CD4-positive, alpha-beta memory T cell (primary cell): ENCODE measurements around the gene IFNLR1. TPM values are rescaled to one million over a fixed set of nuclear protein-coding genes. Genes with fewer than 3 reads are reported as not detected.

Experiments
- CTCF ChIA-PET: fragments of 350-600 bp; sonication (Branson Sonifier 250); formaldehyde crosslinking; loops from one replicate; lab custom pipeline; 2021; ENCODE audit warnings: inconsistent platforms; ENCODE audit not compliant: partially characterized antibody; lab: Charles Lee
- POLR2A ChIA-PET: fragments of 350-600 bp; sonication (Branson Sonifier 250); formaldehyde crosslinking; loops from one replicate; lab custom pipeline; 2021; ENCODE audit not compliant: partially characterized antibody; lab: Charles Lee
- DNase-seq, 5 donors: peaks; one replicate each; pipeline versions ENCODE4 v3.0.0 to v3.0.0-alpha.2; 2020 to 2022; ENCODE audit warnings: mixed read lengths in 1 of 5
- H3K27ac ChIP-seq: one replicate; pipeline ENCODE4 v1.7.0; 2013; ENCODE audit warnings: low read depth, low read length
- H3K27me3 ChIP-seq: 2 replicates; pipeline ENCODE4 v1.7.0; 2013; ENCODE audit warnings: mild to moderate bottlenecking, low read length, moderate library complexity; ENCODE audit not compliant: insufficient read depth
- H3K36me3 ChIP-seq: 2 replicates; pipeline ENCODE4 v1.7.0; 2013; ENCODE audit warnings: mild to moderate bottlenecking, low read length, moderate library complexity; ENCODE audit not compliant: insufficient read depth
- H3K4me1 ChIP-seq: 2 replicates; pipeline ENCODE4 v1.7.0; 2013; ENCODE audit warnings: mild to moderate bottlenecking, low read length, moderate library complexity; ENCODE audit not compliant: insufficient read depth
- H3K4me3 ChIP-seq, 2 donors: one replicate each; pipeline ENCODE4 v1.7.0; 2013; ENCODE audit warnings: low read length in 2 of 2, mild to moderate bottlenecking in 1 of 2
- H3K9me3 ChIP-seq, 2 donors: one replicate each; pipeline ENCODE4 v1.7.0; 2013; ENCODE audit warnings: low read length in 2 of 2, control low read depth in 1 of 2; ENCODE audit not compliant: control insufficient read depth in 1 of 2
- H3K27ac Mint-ChIP-seq, 7 donors: one replicate each; pipeline ENCODE4 v1.8.0; 2020 to 2021; ENCODE audit warnings: mixed read lengths in 7 of 7, mild to moderate bottlenecking in 6 of 7, inconsistent platforms in 3 of 7, moderate library complexity in 3 of 7
- H3K27me3 Mint-ChIP-seq, 2 donors: one replicate each; pipeline ENCODE4 v1.8.0; 2020 to 2021; ENCODE audit warnings: mixed read lengths in 2 of 2
- H3K36me3 Mint-ChIP-seq, 2 donors: one replicate each; pipeline ENCODE4 v1.8.0; 2020 to 2021; ENCODE audit warnings: mixed read lengths in 2 of 2, inconsistent platforms in 1 of 2, mild to moderate bottlenecking in 1 of 2
- H3K4me1 Mint-ChIP-seq, 4 donors: one replicate each; pipeline ENCODE4 v1.8.0; 2020 to 2021; ENCODE audit warnings: mixed read lengths in 4 of 4, mild to moderate bottlenecking in 1 of 4
- H3K4me3 Mint-ChIP-seq, 8 donors: one replicate each; pipeline ENCODE4 v1.8.0; 2020 to 2021; ENCODE audit warnings: mixed read lengths in 8 of 8, mild to moderate bottlenecking in 7 of 8, moderate library complexity in 6 of 8, inconsistent platforms in 3 of 8
- H3K9me3 Mint-ChIP-seq, 8 donors: one replicate each; pipeline ENCODE4 v1.8.0; 2020 to 2021; ENCODE audit warnings: mixed read lengths in 8 of 8, mild to moderate bottlenecking in 5 of 8, inconsistent platforms in 3 of 8, moderate library complexity in 1 of 8
- intact Hi-C: fragments of 100-400 bp; cut with micrococcal nuclease; formaldehyde crosslinking; loops from one replicate; pipeline ENCODE4 v1.15.1; 2023
- polyA plus RNA-seq, 2 donors: library from polyadenylated mRNA; unstranded; fragments of 300-500 nt; fragmentation: Illumina TruSeq; gene quantifications; one replicate each; pipeline ENCODE4 v1.2.3, GENCODE V29; 2021
- total RNA-seq, 2 experiments: library from RNA; stranded (reverse); gene quantifications; one replicate each; pipeline ENCODE4 v1.2.3, GENCODE V29; 2021

Gene IFNLR1
- total and polyA plus RNA-seq, 4 experiments from 2014 or later = 0.88 to 4.5 (median 2.0) TPM

- peaks cover 0 to 4% of the 10 kb centered on the region in 2 donors for H3K36me3 Mint-ChIP-seq
- DNase-seq = no peak
- H3K36me3 ChIP-seq = no peaks in the 10 kb centered on the region
- H3K4me1 ChIP-seq = no peaks in the 10 kb centered on the region
- H3K4me1 Mint-ChIP-seq = no peaks in the 10 kb centered on the region
- H3K27me3 Mint-ChIP-seq = peaks cover 0 to 4% of the 10 kb centered on the region in 2 donors
- POLR2A ChIA-PET = no interaction called here
- H3K27me3 ChIP-seq = no peaks in the 10 kb centered on the region
- H3K27ac ChIP-seq = no peak overlapping the region
- peaks cover 0 to 23% (median 12%) of the 10 kb centered on the region in 8 donors for H3K9me3 Mint-ChIP-seq
- no peak overlapping the region for H3K4me3 ChIP-seq
- no peak overlapping the region for H3K4me3 Mint-ChIP-seq
- intact Hi-C loops = no loop called here
- no peaks in the 10 kb centered on the region for H3K9me3 ChIP-seq
- H3K27ac Mint-ChIP-seq = no peak overlapping the region
- CTCF ChIA-PET = interaction anchor here (1.1 kb wide), 1 partner anchor 265 kb away, joined by 3 read pairs; no protein-coding TSS in a partner anchor
Observed at GRCh38 chr1:24126018-24126671, 60.9 kb downstream of the IFNLR1 start.

- no peak for DNase-seq
- Histone ChIP-seq H3K4me3 (no peak overlapping the region), H3K36me3 (no peaks in the 10 kb centered on the region), H3K9me3 (no peaks in the 10 kb centered on the region), H3K27me3 (no peaks in the 10 kb centered on the region), H3K4me1 (no peaks in the 10 kb centered on the region), H3K27ac (no peak overlapping the region)
- Mint-ChIP-seq H3K9me3 (peaks cover 0 to 16% (median 9%) of the 10 kb centered on the region in 8 donors), H3K36me3 (peaks cover 0 to 4% of the 10 kb centered on the region in 2 donors), H3K4me3 (no peak overlapping the region), H3K4me1 (no peaks in the 10 kb centered on the region), H3K27me3 (peaks cover 0 to 5% of the 10 kb centered on the region in 2 donors), H3K27ac (no peak overlapping the region)
- CTCF ChIA-PET = interaction anchor here (1.1 kb wide), 1 partner anchor 266 kb away, joined by 3 read pairs; no protein-coding TSS in a partner anchor
- intact Hi-C loops = no loop called here
- POLR2A ChIA-PET = no interaction called here
Observed at GRCh38 chr1:24125456-24125855, 61.6 kb downstream of the IFNLR1 start.

- intact Hi-C loops = no loop called here
- Mint-ChIP-seq H3K4me3 (no peak overlapping the region), H3K36me3 (peaks cover 0 to 3% of the 10 kb centered on the region in 2 donors), H3K27me3 (peaks cover 0 to 6% of the 10 kb centered on the region in 2 donors), H3K27ac (no peak overlapping the region), H3K9me3 (peaks cover 0 to 12% (median 5%) of the 10 kb centered on the region in 8 donors), H3K4me1 (no peaks in the 10 kb centered on the region)
- CTCF ChIA-PET = no interaction called here
- Histone ChIP-seq H3K9me3 (no peaks in the 10 kb centered on the region), H3K27me3 (no peaks in the 10 kb centered on the region), H3K36me3 (no peaks in the 10 kb centered on the region), H3K27ac (no peak overlapping the region), H3K4me3 (no peak overlapping the region), H3K4me1 (no peaks in the 10 kb centered on the region)
- DNase-seq = no peak
- POLR2A ChIA-PET = no interaction called here
Observed at GRCh38 chr1:24124980-24125379, 62.1 kb downstream of the IFNLR1 start.

DNA sequence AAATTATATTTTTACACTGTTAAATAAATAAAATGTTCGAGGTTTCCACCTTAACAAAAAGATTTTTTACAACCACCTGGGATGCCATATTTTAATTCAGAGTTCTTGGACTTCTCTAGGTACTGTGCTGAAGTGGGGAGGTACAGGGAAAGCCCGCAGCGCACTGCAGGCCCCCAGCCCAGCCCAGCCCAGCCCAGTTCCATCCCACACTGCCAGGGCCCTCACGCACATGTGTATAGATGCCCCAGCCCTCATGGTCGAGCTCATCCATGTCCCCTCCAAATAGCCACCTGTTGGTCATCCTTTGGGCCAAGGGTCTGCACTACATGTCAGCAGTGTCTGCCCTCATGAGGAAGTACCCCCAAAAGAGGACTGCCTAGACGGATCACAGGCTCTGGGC is 63.5 kb downstream of the IFNLR1 start:
- DNase-seq = no peak
- H3K36me3 ChIP-seq = no peaks in the 10 kb centered on the region
- ChIA-PET POLR2A (no interaction called here), CTCF (no interaction called here)
- Mint-ChIP-seq H3K9me3 (peaks cover 0 to 2% (median 0%) of the 10 kb centered on the region in 8 donors), H3K4me3 (no peak overlapping the region), H3K27ac (no peak overlapping the region), H3K4me1 (no peaks in the 10 kb centered on the region), H3K27me3 (peaks cover 3 to 11% of the 10 kb centered on the region in 2 donors), H3K36me3 (no peaks in the 10 kb centered on the region)
- intact Hi-C loops = no loop called here
- H3K9me3 ChIP-seq = no peaks in the 10 kb centered on the region
- no peak overlapping the region for H3K4me3 ChIP-seq
- no peaks in the 10 kb centered on the region for H3K4me1 ChIP-seq
- H3K27ac ChIP-seq = no peak overlapping the region
- H3K27me3 ChIP-seq = no peaks in the 10 kb centered on the region

- H3K36me3 ChIP-seq = no peaks in the 10 kb centered on the region
- H3K9me3 ChIP-seq = no peaks in the 10 kb centered on the region
- intact Hi-C loops = no loop called here
- Mint-ChIP-seq H3K4me3 (no peak overlapping the region), H3K9me3 (peaks cover 0 to 2% (median 0%) of the 10 kb centered on the region in 8 donors), H3K27ac (no peak overlapping the region), H3K36me3 (no peaks in the 10 kb centered on the region), H3K27me3 (peaks cover 6 to 9% of the 10 kb centered on the region in 2 donors), H3K4me1 (no peaks in the 10 kb centered on the region)
- H3K27ac ChIP-seq = no peak overlapping the region
- CTCF ChIA-PET = no interaction called here
- no peaks in the 10 kb centered on the region for H3K27me3 ChIP-seq
- no peak for DNase-seq
- no peak overlapping the region for H3K4me3 ChIP-seq
- POLR2A ChIA-PET = no interaction called here
- no peaks in the 10 kb centered on the region for H3K4me1 ChIP-seq
Observed at GRCh38 chr1:24122776-24123175, 64.3 kb downstream of the IFNLR1 start.

- ChIA-PET POLR2A (no interaction called here), CTCF (no interaction called here)
- Histone ChIP-seq H3K4me1 (no peaks in the 10 kb centered on the region), H3K4me3 (no peak overlapping the region), H3K9me3 (no peaks in the 10 kb centered on the region), H3K27me3 (no peaks in the 10 kb centered on the region), H3K27ac (no peak overlapping the region), H3K36me3 (no peaks in the 10 kb centered on the region)
- no peak overlapping the region for H3K27ac Mint-ChIP-seq
- no peaks in the 10 kb centered on the region for H3K36me3 Mint-ChIP-seq
- DNase-seq = no peak
- intact Hi-C loops = no loop called here
- H3K4me1 Mint-ChIP-seq = no peaks in the 10 kb centered on the region
- peaks cover 0 to 2% (median 0%) of the 10 kb centered on the region in 8 donors for H3K9me3 Mint-ChIP-seq
- peaks cover 11 to 13% of the 10 kb centered on the region in 2 donors for H3K27me3 Mint-ChIP-seq
- no peak overlapping the region for H3K4me3 Mint-ChIP-seq
Observed at GRCh38 chr1:24121406-24121805, 65.7 kb downstream of the IFNLR1 start.

- H3K9me3 ChIP-seq = no peaks in the 10 kb centered on the region
- ChIA-PET CTCF (no interaction called here), POLR2A (no interaction called here)
Observed at GRCh38 chr1:24120965-24121364, 66.1 kb downstream of the IFNLR1 start.

More at GRCh38 chr1:24120965-24121364, 66.1 kb downstream of the IFNLR1 start:
- intact Hi-C loops = no loop called here
- Histone ChIP-seq H3K27ac (no peak overlapping the region), H3K4me1 (no peaks in the 10 kb centered on the region), H3K36me3 (no peaks in the 10 kb centered on the region), H3K27me3 (no peaks in the 10 kb centered on the region), H3K4me3 (no peak overlapping the region)
- H3K9me3 Mint-ChIP-seq = peaks cover 0 to 2% (median 0%) of the 10 kb centered on the region in 8 donors
- no peaks in the 10 kb centered on the region for H3K36me3 Mint-ChIP-seq
- H3K4me3 Mint-ChIP-seq = no peak overlapping the region
- peaks cover 12 to 17% of the 10 kb centered on the region in 2 donors for H3K27me3 Mint-ChIP-seq
- H3K4me1 Mint-ChIP-seq = no peaks in the 10 kb centered on the region
- no peak for DNase-seq
- H3K27ac Mint-ChIP-seq = no peak overlapping the region
